Left cardiac atrium (tissue), 4 donors: ENCODE data around the gene TMEM266. TPM values are rescaled to one million over a fixed set of nuclear protein-coding genes. Genes with fewer than 3 reads are reported as not detected.
A peak's percentile ranks its signal among the peaks of the same experiment; 100 is the strongest.

ENCODE experiments used
- ATAC-seq, 2 donors: fragments of 200-7000 bp; cut with Tn5 transposase; one replicate each; pipeline ENCODE4 v1.9.1; 2020; ENCODE audit warnings: mild to moderate bottlenecking in 2 of 2, moderate library complexity in 2 of 2
- DNase-seq: peaks from one replicate; pipeline ENCODE4 v3.0.0-alpha.2; 2020
- intact Hi-C, 2 donors: fragments of 100-400 bp; cut with DNase I; formaldehyde crosslinking; loops; one replicate each; pipeline versions ENCODE4 v1.14.1 to v1.15.1; 2022 to 2023
- total RNA-seq, 2 donors: library from RNA; stranded (reverse); fragmentation: NEBNext Ultra II Directional; extraction: Animal tissue kit (Norgen Biotek cat#: 25700); gene quantifications; one replicate each; pipeline ENCODE4 v1.2.1, GENCODE V29; 2021
- donor health status: DM: no; HTN: yes; CAD: no.
- donor health status: DM: no; HTN: yes; CAD: no; lungs with severe emphysema.
- donor health status: DM: yes; HTN: yes; CAD: no.
- donor health status: Dilated cardiomyopathy.

TMEM266 gene
- total RNA-seq, 2 donors from 2014 or later, result 0.12 to 0.29 TPM

GRCh38 chr15:76193934-76194333 is 134.1 kb downstream of the TMEM266 start:
- ATAC-seq (no peak), DNase-seq (no peak)
- intact Hi-C loops, result no loop called here

- no peak for ATAC-seq
- no peak for DNase-seq
- intact Hi-C loops, result loop anchor here in 1 of 2 donors (5.0 kb wide), 1 partner anchor 137 kb away; no protein-coding TSS in a partner anchor
These were observed 135.9 kb downstream of the TMEM266 start for GRCh38 chr15:76195506-76196268.

GRCh38 chr15:76196269-76197231 is 136.8 kb downstream of the TMEM266 start:
- DNase-seq, result peak; percentile 55
- peak; percentile 67 to 89 for ATAC-seq
- intact Hi-C loops, result loop anchor here in 1 of 2 donors (5.0 kb wide), 1 partner anchor 136 kb away; no protein-coding TSS in a partner anchor

- ATAC-seq (no peak), DNase-seq (peak; percentile 16)
- intact Hi-C loops, result loop anchor here in 1 of 2 donors (5.0 kb wide), 1 partner anchor 134 kb away; no protein-coding TSS in a partner anchor
These were observed 138.1 kb downstream of the TMEM266 start for GRCh38 chr15:76197703-76198455.

GRCh38 chr15:76198456-76199105 is 138.8 kb downstream of the TMEM266 start:
- intact Hi-C loops, result loop anchor here in 1 of 2 donors (5.0 kb wide), 1 partner anchor 134 kb away; no protein-coding TSS in a partner anchor
- ATAC-seq (no peak), DNase-seq (peak; percentile 1)

GRCh38 chr15:76199106-76200082 is 139.6 kb downstream of the TMEM266 start:
- intact Hi-C loops, result loop anchor here in 1 of 2 donors (5.0 kb wide), 1 partner anchor 133 kb away; no protein-coding TSS in a partner anchor
- DNase-seq, result peak; percentile 83
- ATAC-seq, result peak; percentile 27 to 45

- DNase-seq (peak; percentile 8), ATAC-seq (no peak)
- intact Hi-C loops, result no loop called here
These were observed 140.3 kb downstream of the TMEM266 start for GRCh38 chr15:76200083-76200465.

GRCh38 chr15:76200641-76201105 is 140.9 kb downstream of the TMEM266 start:
- DNase-seq (peak; percentile 18), ATAC-seq (no peak)
- intact Hi-C loops, result no loop called here

- intact Hi-C loops, result no loop called here
- ATAC-seq (no peak), DNase-seq (peak; percentile 11)
These were observed 141.9 kb downstream of the TMEM266 start for GRCh38 chr15:76201536-76202255.

GRCh38 chr15:76203346-76204108 is 143.7 kb downstream of the TMEM266 start:
- DNase-seq, result peak; percentile 15

GRCh38 chr15:76204109-76204845 is 144.5 kb downstream of the TMEM266 start:
- intact Hi-C loops, result no loop called here
- no peak for ATAC-seq
- peak; percentile 12 for DNase-seq

More at GRCh38 chr15:76203346-76204108, 143.7 kb downstream of the TMEM266 start:
- ATAC-seq, result no peak
- intact Hi-C loops, result no loop called here

- ATAC-seq (no peak), DNase-seq (peak; percentile 12)
- intact Hi-C loops, result no loop called here
These were observed 145.2 kb downstream of the TMEM266 start for GRCh38 chr15:76204916-76205460.

- DNase-seq (peak; percentile 87), ATAC-seq (peak; percentile 77 to 88)
- intact Hi-C loops, result no loop called here
These were observed 146.7 kb downstream of the TMEM266 start for GRCh38 chr15:76206325-76206976.

- intact Hi-C loops, result no loop called here
- ATAC-seq, result no peak
- DNase-seq, result peak; percentile 2
These were observed 148.4 kb downstream of the TMEM266 start for GRCh38 chr15:76208084-76208785.
